ENCODE data around the gene ACSS2. TPM values are rescaled to one million over a fixed set of nuclear protein-coding genes. Genes with fewer than 3 reads are reported as not detected.

The ACSS2 gene
- total and polyA plus RNA-seq, 8 donors, result 12.2 to 42.5 (median 21.3) TPM

DNA sequence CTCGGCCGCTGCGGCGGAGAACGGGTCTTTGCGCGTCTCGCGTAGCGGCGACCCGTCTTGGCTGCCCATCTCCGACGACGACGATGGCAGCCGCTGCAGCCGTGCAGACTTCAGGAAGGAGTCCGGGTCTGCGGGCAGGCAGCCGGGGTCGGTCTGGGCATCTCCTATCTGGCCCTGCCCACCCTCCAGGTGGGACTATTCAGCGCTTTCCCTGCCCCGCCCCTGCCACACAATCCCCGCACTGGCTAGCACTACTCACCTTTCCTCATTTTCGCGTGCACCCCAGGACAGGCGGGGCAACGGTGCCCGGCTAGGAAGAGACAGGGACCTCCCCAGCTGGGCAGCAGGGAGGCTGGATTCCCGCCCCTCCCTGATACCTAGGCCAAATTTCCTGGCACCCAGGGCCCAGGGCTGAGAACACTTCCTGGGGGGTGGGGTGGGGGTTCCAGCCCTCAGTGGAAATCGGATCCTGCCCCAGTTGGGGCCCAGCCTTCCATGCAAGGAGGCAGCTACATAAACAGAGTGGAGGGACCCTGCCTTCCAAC lies 12.9 kb upstream of the ACSS2 start:
- ATAC-seq (no peak), FAIRE-seq (no peak), DNase-seq (peak in 1 of 6 donors; percentile 57)
- peaks cover 0 to 3% (median 0%) of the 10 kb centered on the region in 3 donors for H3K36me3 ChIP-seq
- WGBS, 2 donors, result 82 to 87% methylated on average over 32 of the region's 32 CpGs
- no peaks in the 10 kb centered on the region for H3K4me1 ChIP-seq
- H3K27ac ChIP-seq, result no peak overlapping the region
- H3K9me3 ChIP-seq, result no peaks in the 10 kb centered on the region
- no peaks in the 10 kb centered on the region for H3K27me3 ChIP-seq
- H3K4me3 ChIP-seq, result no peak overlapping the region
- TF ChIP-seq, protein P1, sequence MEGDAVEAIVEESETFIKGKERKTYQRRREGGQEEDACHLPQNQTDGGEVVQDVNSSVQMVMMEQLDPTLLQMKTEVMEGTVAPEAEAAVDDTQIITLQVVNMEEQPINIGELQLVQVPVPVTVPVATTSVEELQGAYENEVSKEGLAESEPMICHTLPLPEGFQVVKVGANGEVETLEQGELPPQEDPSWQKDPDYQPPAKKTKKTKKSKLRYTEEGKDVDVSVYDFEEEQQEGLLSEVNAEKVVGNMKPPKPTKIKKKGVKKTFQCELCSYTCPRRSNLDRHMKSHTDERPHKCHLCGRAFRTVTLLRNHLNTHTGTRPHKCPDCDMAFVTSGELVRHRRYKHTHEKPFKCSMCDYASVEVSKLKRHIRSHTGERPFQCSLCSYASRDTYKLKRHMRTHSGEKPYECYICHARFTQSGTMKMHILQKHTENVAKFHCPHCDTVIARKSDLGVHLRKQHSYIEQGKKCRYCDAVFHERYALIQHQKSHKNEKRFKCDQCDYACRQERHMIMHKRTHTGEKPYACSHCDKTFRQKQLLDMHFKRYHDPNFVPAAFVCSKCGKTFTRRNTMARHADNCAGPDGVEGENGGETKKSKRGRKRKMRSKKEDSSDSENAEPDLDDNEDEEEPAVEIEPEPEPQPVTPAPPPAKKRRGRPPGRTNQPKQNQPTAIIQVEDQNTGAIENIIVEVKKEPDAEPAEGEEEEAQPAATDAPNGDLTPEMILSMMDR (IDR thresholded peaks at IDR 0.05), result no peak
- intact Hi-C loops (cut with DNase I), result no loop called here

DNA sequence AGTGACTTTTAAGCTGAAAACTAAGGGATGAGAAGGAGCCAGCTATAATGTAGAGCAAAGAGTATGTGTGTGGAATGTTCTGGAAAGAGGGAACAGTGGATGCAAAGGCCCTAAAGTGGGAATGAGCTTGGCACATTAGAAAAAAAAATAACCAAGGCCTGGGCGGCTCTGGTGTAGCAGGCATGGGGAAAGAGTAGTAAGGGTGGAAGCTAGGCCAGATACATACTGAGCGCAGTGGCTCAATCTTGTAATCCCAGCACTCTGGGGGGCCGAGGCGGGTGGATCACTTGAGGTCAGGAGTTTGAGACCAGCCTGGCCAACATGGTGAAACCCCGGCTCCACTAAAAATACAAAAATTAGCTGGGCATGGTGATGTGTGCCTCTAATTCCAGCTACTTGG lies 12.2 kb upstream of the ACSS2 start:
- WGBS, 2 donors, result 95 to 97% methylated on average over 5 of the region's 5 CpGs
- H3K36me3 ChIP-seq, result no peaks in the 10 kb centered on the region
- no peak overlapping the region for H3K4me3 ChIP-seq
- no peaks in the 10 kb centered on the region for H3K27me3 ChIP-seq
- no peaks in the 10 kb centered on the region for H3K4me1 ChIP-seq
- DNase-seq, result no peak
- no peaks in the 10 kb centered on the region for H3K9me3 ChIP-seq
- TF ChIP-seq, protein P1 (IDR thresholded peaks at IDR 0.05), result no peak
- ATAC-seq, result no peak
- intact Hi-C loops (cut with DNase I), result no loop called here
- no peak overlapping the region for H3K27ac ChIP-seq
- FAIRE-seq, result no peak

DNA sequence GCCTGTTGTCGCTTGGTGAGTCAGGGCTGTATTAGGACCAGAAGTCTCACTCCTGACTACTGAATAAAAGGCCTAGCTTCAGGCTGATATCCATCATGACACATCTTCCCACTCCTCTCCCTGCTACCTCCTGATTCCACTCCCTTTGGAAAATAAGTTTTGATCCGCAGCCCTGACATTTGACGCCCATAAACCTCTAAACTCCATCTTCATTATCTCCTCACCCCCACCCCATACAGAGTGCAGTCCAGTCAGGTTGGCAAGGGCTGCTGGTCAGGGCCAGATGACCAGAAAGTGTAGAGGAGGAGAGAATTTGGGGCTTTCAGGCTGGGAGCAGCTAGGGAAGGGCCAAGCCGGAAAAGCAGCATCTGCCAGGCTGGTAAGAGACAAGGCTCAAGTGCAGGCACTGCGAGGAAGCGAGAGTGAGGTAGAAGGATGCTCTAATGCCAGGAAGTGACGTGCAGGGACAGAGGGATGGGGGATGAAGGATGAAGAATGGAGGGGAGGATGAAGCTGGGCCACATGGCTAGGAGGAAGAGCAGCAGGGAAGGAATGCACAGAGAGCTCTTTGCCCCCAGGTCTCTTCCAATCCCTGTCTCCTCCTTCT lies 5.0 kb upstream of the ACSS2 start:
- peak overlapping the region in 1 of 4 donors; percentile 78 for H3K4me3 ChIP-seq
- intact Hi-C loops (cut with DNase I), result loop anchor here in 1 of 3 donors (10.0 kb wide), 1 partner anchor 83 kb away; the partner anchor contains the start of genes GSS and MYH7B
- no peaks in the 10 kb centered on the region for H3K36me3 ChIP-seq
- WGBS, 2 donors, result 92 to 94% methylated on average over 6 to 7 of the region's 7 CpGs
- no peak for FAIRE-seq
- no peaks in the 10 kb centered on the region for H3K27me3 ChIP-seq
- H3K9me3 ChIP-seq, result no peaks in the 10 kb centered on the region
- H3K27ac ChIP-seq, result no peak overlapping the region
- ATAC-seq, result no peak
- TF ChIP-seq, protein P1 (IDR thresholded peaks at IDR 0.05), result no peak
- peaks cover 0 to 17% (median 6%) of the 10 kb centered on the region in 3 donors for H3K4me1 ChIP-seq
- no peak for DNase-seq

DNA sequence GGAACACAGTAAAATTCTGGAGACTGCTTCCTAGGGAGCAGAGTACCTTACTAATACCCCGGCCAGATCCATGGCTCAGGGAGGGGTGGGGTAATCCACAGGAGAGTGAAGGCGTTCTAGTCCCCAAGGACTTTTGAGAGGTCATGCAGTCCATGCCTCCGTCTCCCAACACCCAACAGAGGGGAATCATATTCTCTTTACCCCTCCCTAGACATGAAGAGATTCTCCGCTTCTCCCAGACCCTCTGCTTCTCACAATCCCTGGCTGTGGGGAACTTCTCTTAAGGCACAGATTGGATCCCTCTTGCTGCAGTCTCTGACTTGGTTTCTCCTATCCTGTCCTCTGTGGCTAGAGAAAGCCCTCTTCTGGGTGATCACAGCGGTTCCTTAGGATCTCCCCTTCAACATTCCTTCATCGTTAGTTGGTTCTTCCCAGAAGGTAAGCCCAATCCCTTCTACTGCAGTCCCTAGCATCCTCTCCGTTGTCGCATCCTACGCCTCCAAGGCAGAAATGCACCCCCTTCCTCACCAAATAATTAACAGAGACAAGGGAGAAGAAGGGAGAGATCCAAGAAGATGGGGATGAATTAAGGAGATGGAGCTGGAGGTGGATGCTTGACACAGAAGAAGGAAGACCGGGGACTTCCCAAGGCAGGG lies 4.3 kb upstream of the ACSS2 start:
- FAIRE-seq (no peak), ATAC-seq (no peak), DNase-seq (no peak)
- Histone ChIP-seq H3K4me1 (peaks cover 0 to 17% (median 6%) of the 10 kb centered on the region in 3 donors), H3K9me3 (no peaks in the 10 kb centered on the region), H3K27ac (peak overlapping the region; percentile 42 to 56 (median 49)), H3K27me3 (no peaks in the 10 kb centered on the region), H3K4me3 (peak overlapping the region; percentile 39 to 79 (median 67)), H3K36me3 (no peaks in the 10 kb centered on the region)
- 27 to 32% methylated on average over 10 of the region's 10 CpGs for WGBS, 2 donors
- TF ChIP-seq, protein P1 (IDR thresholded peaks at IDR 0.05), result no peak
- intact Hi-C loops (cut with DNase I), result loop anchor here in 1 of 3 donors (10.0 kb wide), 1 partner anchor 83 kb away; the partner anchor contains the start of genes GSS and MYH7B
